ENCODE measurements around the gene CCDC63.
"Not testable (repeated sequence)": the region's sequence is repeated elsewhere in the genome, so short reads cannot be mapped to it uniquely, and the experiment has no call there.

CCDC63 gene

DNA sequence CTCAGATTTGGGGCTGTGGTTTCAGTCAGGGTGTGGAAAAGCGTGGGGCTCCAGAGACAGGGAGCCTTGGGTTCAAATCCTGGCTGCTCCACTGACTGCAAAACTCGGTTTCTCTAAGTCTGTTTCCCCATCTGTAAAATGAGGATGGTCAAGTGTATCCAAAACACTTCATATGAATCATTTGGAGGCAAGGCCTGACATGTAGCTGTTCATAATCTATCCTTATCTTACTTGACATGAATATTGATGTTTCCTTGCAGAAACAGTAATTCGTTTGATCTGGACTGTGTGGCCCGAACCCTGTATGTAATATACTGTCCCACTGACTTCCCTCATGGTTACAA lies 1.5 kb upstream of the CCDC63 start:
- Histone ChIP-seq H3K36me3 (ENCODE audit: control insufficient read depth, low read depth, low read length) (no peaks in the 10 kb centered on the region), H3K4me1 (ENCODE audit: control insufficient read depth, low read depth, low read length) (peaks cover 5% of the 10 kb centered on the region), H3K4me3 (ENCODE audit: low read length) (no peak overlapping the region), H3K9me3 (ENCODE audit: control insufficient read depth, low read depth, low read length) (no peaks in the 10 kb centered on the region), H3K27me3 (ENCODE audit: control insufficient read depth, insufficient read depth, low read length) (no peaks in the 10 kb centered on the region), H3K9ac (ENCODE audit: low read length) (no peak overlapping the region), H3K27ac (ENCODE audit: low read length) (no peak overlapping the region)

DNA sequence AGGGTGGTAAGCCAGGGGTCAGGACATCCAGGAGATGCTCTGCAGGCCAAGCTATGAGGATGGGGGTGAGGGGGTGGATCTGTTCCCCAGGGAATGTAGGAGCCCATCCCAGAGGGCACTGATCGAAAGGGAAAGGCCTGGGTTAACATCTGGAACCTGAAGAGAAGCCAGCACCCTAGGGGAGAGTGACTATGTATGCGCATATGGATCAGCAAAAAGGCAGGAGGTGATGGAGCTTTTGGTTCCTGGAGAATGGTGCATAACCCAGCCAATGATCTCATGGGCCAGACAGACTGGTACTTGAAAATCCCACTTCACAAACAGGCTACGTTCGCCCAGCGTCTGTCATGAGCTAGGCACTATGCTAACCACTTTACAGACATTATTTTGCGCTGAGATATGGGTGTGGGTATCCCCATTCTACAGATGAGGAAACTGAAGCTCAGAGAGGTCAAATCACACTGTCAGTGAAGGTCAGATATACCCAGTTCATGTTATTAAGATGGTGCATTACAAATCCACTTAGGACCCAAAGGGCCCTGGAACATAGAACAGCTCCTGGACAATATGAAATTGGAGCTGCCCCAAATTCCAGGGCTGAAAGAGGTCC lies 1.6 kb downstream of the CCDC63 start:
- H3K27ac ChIP-seq (ENCODE audit: low read length): no peak overlapping the region
- H3K9me3 ChIP-seq (ENCODE audit: control insufficient read depth, low read depth, low read length): no peaks in the 10 kb centered on the region
- H3K9ac ChIP-seq (ENCODE audit: low read length): no peak overlapping the region
- no peak overlapping the region for H3K4me3 ChIP-seq (ENCODE audit: low read length)
- peaks cover 5% of the 10 kb centered on the region for H3K4me1 ChIP-seq (ENCODE audit: control insufficient read depth, low read depth, low read length)
- no peaks in the 10 kb centered on the region for H3K27me3 ChIP-seq (ENCODE audit: control insufficient read depth, insufficient read depth, low read length)
- H3K36me3 ChIP-seq (ENCODE audit: control insufficient read depth, low read depth, low read length): no peaks in the 10 kb centered on the region

DNA sequence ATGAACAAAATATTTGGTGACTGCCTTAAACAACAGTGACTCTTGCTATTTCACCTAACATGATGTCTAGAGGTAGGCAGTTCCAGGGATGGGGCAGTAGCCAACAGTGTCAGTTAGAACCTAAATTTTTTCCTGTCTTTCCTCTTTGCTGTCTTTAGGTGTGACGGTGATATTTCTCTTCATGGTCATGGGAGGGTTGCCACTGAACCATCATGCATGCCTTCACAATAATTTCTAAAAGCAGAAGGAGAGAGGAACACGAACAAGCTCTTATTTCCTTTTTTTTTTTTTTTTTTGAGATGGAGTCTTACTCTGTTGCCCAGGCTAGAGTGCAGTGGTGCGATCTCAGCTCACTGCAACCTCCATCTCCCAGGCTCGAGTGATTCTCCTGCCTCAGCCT lies 2.4 kb downstream of the CCDC63 start:
- Histone ChIP-seq H3K9me3 (ENCODE audit: control insufficient read depth, low read depth, low read length) (no peaks in the 10 kb centered on the region), H3K9ac (ENCODE audit: low read length) (no peak overlapping the region), H3K27ac (ENCODE audit: low read length) (no peak overlapping the region), H3K4me1 (ENCODE audit: control insufficient read depth, low read depth, low read length) (peaks cover 5% of the 10 kb centered on the region), H3K36me3 (ENCODE audit: control insufficient read depth, low read depth, low read length) (no peaks in the 10 kb centered on the region), H3K4me3 (ENCODE audit: low read length) (no peak overlapping the region), H3K27me3 (ENCODE audit: control insufficient read depth, insufficient read depth, low read length) (no peaks in the 10 kb centered on the region)

DNA sequence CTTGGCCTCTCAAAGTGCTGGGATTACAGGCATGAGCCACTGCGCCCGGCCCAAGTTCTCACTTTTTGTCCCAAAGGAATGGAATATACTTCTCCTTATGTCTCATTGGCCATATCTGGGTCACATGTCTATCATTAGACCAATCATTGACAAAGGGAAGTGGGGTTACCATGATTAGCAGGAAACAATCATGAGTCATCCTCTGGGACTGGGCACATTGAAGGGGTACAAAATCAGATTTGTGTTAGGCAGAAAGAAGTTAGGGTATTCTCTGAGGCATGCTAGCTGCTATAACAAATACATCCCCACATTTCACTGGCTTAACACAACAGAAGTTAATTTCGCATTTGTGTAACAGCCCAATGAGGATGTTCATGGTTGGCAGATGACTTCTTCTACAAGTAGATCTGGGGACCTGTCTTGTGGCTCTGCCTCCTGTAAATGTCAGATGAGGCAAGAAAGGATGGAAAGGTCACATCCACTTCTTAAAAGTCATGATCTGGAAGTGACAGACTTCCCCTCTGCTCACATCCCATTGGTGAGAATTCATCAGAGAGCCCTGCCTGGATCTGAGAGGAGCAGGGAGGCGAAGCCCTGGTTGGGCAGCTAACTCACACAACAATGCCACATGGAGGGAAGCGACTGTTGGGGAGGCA lies 3.1 kb downstream of the CCDC63 start:
- Histone ChIP-seq H3K9me3 (ENCODE audit: control insufficient read depth, low read depth, low read length) (no peaks in the 10 kb centered on the region), H3K27me3 (ENCODE audit: control insufficient read depth, insufficient read depth, low read length) (no peaks in the 10 kb centered on the region), H3K36me3 (ENCODE audit: control insufficient read depth, low read depth, low read length) (no peaks in the 10 kb centered on the region), H3K27ac (ENCODE audit: low read length) (no peak overlapping the region), H3K9ac (ENCODE audit: low read length) (no peak overlapping the region), H3K4me1 (ENCODE audit: control insufficient read depth, low read depth, low read length) (peaks cover 5% of the 10 kb centered on the region), H3K4me3 (ENCODE audit: low read length) (no peak overlapping the region)

DNA sequence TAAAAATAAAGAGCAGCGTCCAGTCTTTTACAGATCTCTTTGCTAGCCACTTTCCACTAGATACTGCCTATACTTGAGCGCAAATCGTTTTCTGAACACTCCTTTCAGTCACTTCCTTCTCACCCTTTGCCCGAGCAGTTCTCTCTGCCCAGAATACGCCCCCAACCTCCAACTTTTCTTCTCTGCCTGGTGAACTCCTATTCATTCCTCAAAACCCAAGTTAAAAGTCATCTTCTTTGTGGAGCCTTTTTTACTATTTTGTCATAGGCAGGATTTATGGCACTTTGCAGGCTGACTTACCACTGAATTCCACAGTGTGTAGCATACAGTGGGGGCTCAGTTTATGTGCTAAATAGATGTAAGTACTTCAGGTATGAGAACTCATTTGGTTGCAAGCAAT lies 4.0 kb downstream of the CCDC63 start:
- H3K4me3 ChIP-seq (ENCODE audit: low read length): no peak overlapping the region
- H3K9me3 ChIP-seq (ENCODE audit: control insufficient read depth, low read depth, low read length): no peaks in the 10 kb centered on the region
- no peaks in the 10 kb centered on the region for H3K36me3 ChIP-seq (ENCODE audit: control insufficient read depth, low read depth, low read length)
- H3K27ac ChIP-seq (ENCODE audit: low read length): no peak overlapping the region
- H3K27me3 ChIP-seq (ENCODE audit: control insufficient read depth, insufficient read depth, low read length): no peaks in the 10 kb centered on the region
- H3K9ac ChIP-seq (ENCODE audit: low read length): no peak overlapping the region
- H3K4me1 ChIP-seq (ENCODE audit: control insufficient read depth, low read depth, low read length): peaks cover 5% of the 10 kb centered on the region

DNA sequence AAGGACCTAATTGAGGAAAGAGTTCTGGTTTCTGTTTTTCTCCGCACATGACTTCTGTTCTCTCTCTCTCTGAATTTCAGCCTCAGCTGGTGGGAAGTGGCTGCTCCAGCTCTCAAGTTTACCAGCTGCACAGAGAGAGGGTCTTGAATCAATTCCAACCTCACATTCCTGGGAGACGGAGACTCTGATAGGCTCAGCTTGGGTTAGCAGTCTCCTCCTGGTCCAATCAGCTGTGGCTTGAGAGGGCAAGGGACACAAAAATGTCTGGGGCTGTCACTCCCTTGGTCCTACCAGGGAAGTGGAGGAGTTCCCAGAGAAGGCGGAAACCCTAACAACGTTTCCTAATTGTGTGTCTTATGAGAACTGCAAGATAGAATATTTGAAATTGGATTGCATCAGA lies 7.0 kb downstream of the CCDC63 start:
- Histone ChIP-seq H3K4me3 (ENCODE audit: low read length) (no peak overlapping the region), H3K9ac (ENCODE audit: low read length) (no peak overlapping the region), H3K36me3 (ENCODE audit: control insufficient read depth, low read depth, low read length) (no peaks in the 10 kb centered on the region), H3K27ac (ENCODE audit: low read length) (no peak overlapping the region), H3K9me3 (ENCODE audit: control insufficient read depth, low read depth, low read length) (no peaks in the 10 kb centered on the region), H3K4me1 (ENCODE audit: control insufficient read depth, low read depth, low read length) (no peaks in the 10 kb centered on the region), H3K27me3 (ENCODE audit: control insufficient read depth, insufficient read depth, low read length) (no peaks in the 10 kb centered on the region)

GRCh38 chr12:110856542-110856941 lies 9.8 kb downstream of the CCDC63 start:
- Histone ChIP-seq H3K27ac (ENCODE audit: low read length) (no peak overlapping the region), H3K9me3 (ENCODE audit: control insufficient read depth, low read depth, low read length) (no peaks in the 10 kb centered on the region), H3K9ac (ENCODE audit: low read length) (no peak overlapping the region), H3K4me1 (ENCODE audit: control insufficient read depth, low read depth, low read length) (no peaks in the 10 kb centered on the region), H3K4me3 (ENCODE audit: low read length) (no peak overlapping the region), H3K36me3 (ENCODE audit: control insufficient read depth, low read depth, low read length) (no peaks in the 10 kb centered on the region), H3K27me3 (ENCODE audit: control insufficient read depth, insufficient read depth, low read length) (no peaks in the 10 kb centered on the region)

DNA sequence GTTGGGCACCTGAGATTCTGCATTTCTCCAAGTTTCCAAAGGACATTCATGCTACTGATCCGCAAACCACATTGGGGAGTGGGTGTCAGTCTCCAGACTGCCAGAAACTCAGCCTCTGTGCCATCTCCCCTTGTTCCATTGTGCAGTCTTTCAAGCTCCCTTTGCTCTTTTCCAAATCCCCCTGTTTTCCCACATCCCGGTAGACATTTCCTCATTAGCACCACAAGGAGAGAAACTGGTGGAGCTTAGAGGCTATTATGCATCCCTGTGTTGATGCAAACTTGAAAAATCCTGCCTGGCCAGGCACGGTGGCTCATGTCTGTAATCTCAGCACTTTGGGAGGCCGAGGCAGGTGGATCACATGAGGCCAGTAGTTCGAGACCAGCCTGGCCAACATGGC lies 10.7 kb downstream of the CCDC63 start:
- Histone ChIP-seq H3K4me3 (ENCODE audit: low read length) (no peak overlapping the region), H3K4me1 (ENCODE audit: control insufficient read depth, low read depth, low read length) (no peaks in the 10 kb centered on the region), H3K9me3 (ENCODE audit: control insufficient read depth, low read depth, low read length) (no peaks in the 10 kb centered on the region), H3K36me3 (ENCODE audit: control insufficient read depth, low read depth, low read length) (no peaks in the 10 kb centered on the region), H3K9ac (ENCODE audit: low read length) (no peak overlapping the region), H3K27ac (ENCODE audit: low read length) (no peak overlapping the region), H3K27me3 (ENCODE audit: control insufficient read depth, insufficient read depth, low read length) (no peaks in the 10 kb centered on the region)

GRCh38 chr12:110857954-110858353 lies 11.2 kb downstream of the CCDC63 start:
- not testable (repeated sequence) for H3K4me3 ChIP-seq (ENCODE audit: low read length); H3K9ac ChIP-seq (ENCODE audit: low read length); H3K36me3 ChIP-seq (ENCODE audit: control insufficient read depth, low read depth, low read length); H3K9me3 ChIP-seq (ENCODE audit: control insufficient read depth, low read depth, low read length); H3K27ac ChIP-seq (ENCODE audit: low read length); H3K4me1 ChIP-seq (ENCODE audit: control insufficient read depth, low read depth, low read length); H3K27me3 ChIP-seq (ENCODE audit: control insufficient read depth, insufficient read depth, low read length)

DNA sequence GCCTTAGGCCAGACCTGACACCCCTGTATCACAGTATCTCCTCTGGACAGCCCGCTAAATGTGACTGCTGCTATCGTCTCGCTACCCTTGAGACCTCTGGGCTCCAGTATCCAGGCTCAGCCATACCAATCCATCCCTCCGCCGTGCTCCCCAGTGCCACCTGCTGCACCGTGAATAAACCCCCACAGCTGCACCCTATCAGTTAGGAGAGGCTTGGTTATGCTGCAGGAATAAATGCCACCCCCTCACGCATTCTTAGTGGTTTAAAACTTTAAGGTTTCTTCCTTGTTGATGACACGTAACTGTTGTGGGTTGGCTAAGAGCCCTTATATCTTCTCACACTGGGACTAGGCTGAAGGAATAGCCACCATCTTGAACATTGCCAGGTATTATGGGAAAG lies 12.1 kb downstream of the CCDC63 start:
- H3K4me1 ChIP-seq (ENCODE audit: control insufficient read depth, low read depth, low read length): no peaks in the 10 kb centered on the region
- H3K9me3 ChIP-seq (ENCODE audit: control insufficient read depth, low read depth, low read length): no peaks in the 10 kb centered on the region
- H3K9ac ChIP-seq (ENCODE audit: low read length): no peak overlapping the region
- no peak overlapping the region for H3K4me3 ChIP-seq (ENCODE audit: low read length)
- H3K27me3 ChIP-seq (ENCODE audit: control insufficient read depth, insufficient read depth, low read length): no peaks in the 10 kb centered on the region
- H3K27ac ChIP-seq (ENCODE audit: low read length): no peak overlapping the region
- no peaks in the 10 kb centered on the region for H3K36me3 ChIP-seq (ENCODE audit: control insufficient read depth, low read depth, low read length)

DNA sequence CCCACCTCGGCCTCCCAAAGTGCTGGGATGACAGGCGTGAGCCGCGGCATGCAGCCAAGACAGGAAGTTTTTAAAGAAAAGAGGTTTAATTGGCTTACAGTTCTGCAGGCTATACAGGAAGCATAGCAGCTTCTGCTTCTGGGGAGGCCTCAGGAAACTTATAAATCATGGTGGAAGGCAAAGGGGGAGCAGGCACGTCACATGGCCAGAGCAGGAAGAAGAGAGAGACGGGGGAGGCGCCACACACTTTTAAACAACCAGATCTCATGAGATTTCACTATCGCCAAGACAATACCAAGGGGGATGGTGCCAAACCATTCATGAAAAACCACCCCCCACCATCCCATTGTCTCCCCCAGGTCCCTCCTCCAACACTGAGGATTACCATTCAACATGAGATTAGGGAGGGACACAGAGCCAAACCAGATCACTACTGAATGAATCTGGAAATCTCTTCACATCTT lies 14.1 kb downstream of the CCDC63 start:
- H3K27ac ChIP-seq (ENCODE audit: low read length): no peak overlapping the region
- no peaks in the 10 kb centered on the region for H3K4me1 ChIP-seq (ENCODE audit: control insufficient read depth, low read depth, low read length)

GRCh38 chr12:110861729-110862128 lies 14.9 kb downstream of the CCDC63 start:
- no peak overlapping the region for H3K9ac ChIP-seq (ENCODE audit: low read length)
- no peaks in the 10 kb centered on the region for H3K36me3 ChIP-seq (ENCODE audit: control insufficient read depth, low read depth, low read length)
- no peaks in the 10 kb centered on the region for H3K27me3 ChIP-seq (ENCODE audit: control insufficient read depth, insufficient read depth, low read length)
- H3K4me1 ChIP-seq (ENCODE audit: control insufficient read depth, low read depth, low read length): no peaks in the 10 kb centered on the region
- no peak overlapping the region for H3K27ac ChIP-seq (ENCODE audit: low read length)
- H3K9me3 ChIP-seq (ENCODE audit: control insufficient read depth, low read depth, low read length): no peaks in the 10 kb centered on the region
- H3K4me3 ChIP-seq (ENCODE audit: low read length): no peak overlapping the region

More for the DNA sequence above, 14.1 kb downstream of the CCDC63 start:
- Histone ChIP-seq H3K9me3 (ENCODE audit: control insufficient read depth, low read depth, low read length) (no peaks in the 10 kb centered on the region), H3K9ac (ENCODE audit: low read length) (no peak overlapping the region), H3K4me3 (ENCODE audit: low read length) (no peak overlapping the region), H3K36me3 (ENCODE audit: control insufficient read depth, low read depth, low read length) (no peaks in the 10 kb centered on the region), H3K27me3 (ENCODE audit: control insufficient read depth, insufficient read depth, low read length) (no peaks in the 10 kb centered on the region)

Data from iPS-18a (cell line).